ENCODE measurements around the gene HELB. TPM values are rescaled to one million over a fixed set of nuclear protein-coding genes. Genes with fewer than 3 reads are reported as not detected.
A peak's percentile ranks its signal among the peaks of the same experiment; 100 is the strongest.
"Not testable (repeated sequence)": the region's sequence is repeated elsewhere in the genome, so short reads cannot be mapped to it uniquely, and the experiment has no call there.

Gene HELB
- total RNA-seq, 1 experiment from 2014 or later = 8.1 TPM

- DNase-seq (ENCODE audit: extremely low read depth, low read depth) = no peak
These were observed 4.4 kb upstream of the HELB start for GRCh38 chr12:66297923-66298322.

- DNase-seq (ENCODE audit: extremely low read depth, low read depth) = no peak
These were observed 505 bp downstream of the HELB start for GRCh38 chr12:66302827-66303169.

- DNase-seq (ENCODE audit: extremely low read depth, low read depth) = not testable (repeated sequence)
These were observed 1.1 kb downstream of the HELB start for GRCh38 chr12:66303316-66303804.

GRCh38 chr12:66304296-66304900 is 2.1 kb downstream of the HELB start:
- no peak for DNase-seq (ENCODE audit: extremely low read depth, low read depth)

GRCh38 chr12:66309606-66310005 is 7.3 kb downstream of the HELB start:
- DNase-seq (ENCODE audit: extremely low read depth, low read depth) = no peak

DNA sequence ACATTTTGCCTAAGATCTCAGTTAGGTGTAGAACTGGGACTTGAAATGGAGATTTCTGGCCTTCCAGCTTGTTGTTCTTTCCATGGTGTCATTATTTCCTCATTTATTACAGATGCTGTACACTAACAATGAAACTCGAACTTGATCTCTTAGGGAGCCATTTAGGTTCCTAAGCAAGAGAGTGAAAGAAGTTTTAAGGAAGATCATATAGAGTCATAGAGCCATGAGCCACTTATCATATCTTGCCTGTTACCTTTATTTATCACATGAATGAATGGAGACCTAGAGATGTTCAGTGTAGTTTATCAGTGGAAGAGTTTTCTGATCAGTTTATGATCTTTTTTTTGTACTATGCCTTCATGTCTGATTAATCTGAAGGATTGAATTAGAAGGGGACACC is 9.9 kb downstream of the HELB start:
- DNase-seq (ENCODE audit: extremely low read depth, low read depth) = no peak

- no peak for DNase-seq (ENCODE audit: extremely low read depth, low read depth)
These were observed 12.0 kb downstream of the HELB start for GRCh38 chr12:66314278-66314677.

DNA sequence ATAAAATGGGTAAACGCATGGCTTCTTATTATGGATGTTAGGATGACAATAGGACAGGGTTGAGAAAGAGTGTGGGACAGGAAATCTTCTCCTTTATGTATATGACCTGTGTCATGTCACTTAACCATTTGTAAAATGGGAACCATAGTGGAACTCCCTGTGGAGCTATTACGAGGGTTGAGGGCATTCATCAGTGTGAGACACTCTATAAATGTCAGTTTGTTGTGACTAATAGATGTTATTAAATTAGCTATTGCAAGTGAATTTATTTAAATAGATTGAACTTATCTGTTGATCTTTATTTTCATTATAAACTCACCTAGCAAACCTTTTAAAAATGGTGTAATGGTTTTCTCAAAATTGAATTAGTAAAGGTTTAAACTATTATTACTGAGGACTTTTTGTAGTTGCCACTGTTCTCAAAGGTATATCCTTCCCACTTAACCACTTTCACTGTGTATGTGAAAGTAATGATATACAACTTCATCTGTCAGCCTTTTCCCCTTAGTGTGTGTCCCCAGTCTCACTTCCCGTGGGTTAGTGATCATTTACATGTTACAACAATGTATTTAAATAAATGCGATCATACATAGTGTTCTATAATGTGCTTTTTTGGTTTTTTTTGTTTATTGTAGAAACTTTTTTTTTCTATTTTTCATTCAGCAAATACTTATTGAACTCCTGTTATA is 17.1 kb downstream of the HELB start:
- DNase-seq (ENCODE audit: extremely low read depth, low read depth) = no peak

GRCh38 chr12:66320996-66321395 is 18.7 kb downstream of the HELB start:
- no peak for DNase-seq (ENCODE audit: extremely low read depth, low read depth)

- no peak for DNase-seq (ENCODE audit: extremely low read depth, low read depth)
These were observed 19.1 kb downstream of the HELB start for GRCh38 chr12:66321435-66321834.

DNA sequence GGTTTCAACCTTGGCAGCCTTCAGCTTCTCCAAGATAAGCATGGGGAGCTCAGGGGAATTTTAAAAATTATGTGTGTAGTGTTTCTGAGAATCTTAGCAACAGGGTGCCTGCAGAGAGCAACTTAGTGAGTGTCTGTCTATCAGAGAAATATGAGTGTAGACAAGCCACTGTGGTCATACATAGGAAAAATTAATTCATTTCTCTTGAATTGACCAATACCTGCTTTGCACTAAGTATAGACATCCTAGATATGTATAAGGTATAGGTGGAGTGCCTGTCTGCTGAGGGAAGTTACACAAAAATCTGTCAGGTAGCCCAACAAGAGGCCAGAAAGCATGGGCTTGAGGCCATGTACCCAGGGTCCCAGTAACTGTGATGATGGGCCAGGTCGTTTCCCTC is 20.7 kb downstream of the HELB start:
- no peak for DNase-seq (ENCODE audit: extremely low read depth, low read depth)

DNA sequence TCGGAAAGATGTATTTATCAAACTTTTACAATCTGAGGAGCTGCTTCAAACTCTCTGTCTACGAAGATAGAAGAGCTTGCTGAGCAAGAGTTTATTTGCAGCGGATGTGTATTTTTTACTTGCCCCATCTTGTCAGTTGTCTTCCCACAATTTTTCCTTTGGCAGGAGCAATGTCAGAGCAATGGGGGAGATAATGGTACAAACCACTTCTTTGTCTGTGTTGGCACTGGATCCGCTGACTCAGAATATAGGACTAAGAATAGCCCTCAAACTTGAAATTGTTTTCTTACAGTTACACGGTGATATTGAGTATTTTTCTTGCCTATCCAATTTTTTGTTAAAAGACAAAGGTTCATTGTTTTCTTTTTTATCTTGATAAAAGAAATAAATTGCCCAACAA is 27.6 kb downstream of the HELB start:
- no peak for DNase-seq (ENCODE audit: extremely low read depth, low read depth)

GRCh38 chr12:66331016-66331415 is 28.7 kb downstream of the HELB start:
- no peak for DNase-seq (ENCODE audit: extremely low read depth, low read depth)

GRCh38 chr12:66331814-66332213 is 29.5 kb downstream of the HELB start:
- DNase-seq (ENCODE audit: extremely low read depth, low read depth) = no peak

DNA sequence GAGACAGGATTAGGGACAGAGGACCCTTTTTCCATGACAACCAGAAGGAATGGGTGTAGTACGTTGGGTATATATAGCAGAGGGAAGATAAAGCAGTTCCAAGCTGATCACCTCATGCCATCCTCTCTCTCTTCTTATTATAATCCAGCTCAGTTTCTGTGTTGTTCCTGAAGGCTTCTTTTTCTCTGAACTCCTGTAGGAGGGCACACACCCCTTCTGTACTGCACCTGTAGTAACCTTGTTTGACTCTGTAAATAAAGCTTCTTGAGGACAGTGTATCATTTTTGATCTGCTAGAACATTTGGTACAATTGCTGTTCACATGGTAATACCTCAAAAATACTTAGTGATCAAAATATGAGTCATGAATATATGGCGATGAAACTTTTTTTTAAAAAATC is 33.5 kb downstream of the HELB start:
- DNase-seq (ENCODE audit: extremely low read depth, low read depth) = no peak

DNA sequence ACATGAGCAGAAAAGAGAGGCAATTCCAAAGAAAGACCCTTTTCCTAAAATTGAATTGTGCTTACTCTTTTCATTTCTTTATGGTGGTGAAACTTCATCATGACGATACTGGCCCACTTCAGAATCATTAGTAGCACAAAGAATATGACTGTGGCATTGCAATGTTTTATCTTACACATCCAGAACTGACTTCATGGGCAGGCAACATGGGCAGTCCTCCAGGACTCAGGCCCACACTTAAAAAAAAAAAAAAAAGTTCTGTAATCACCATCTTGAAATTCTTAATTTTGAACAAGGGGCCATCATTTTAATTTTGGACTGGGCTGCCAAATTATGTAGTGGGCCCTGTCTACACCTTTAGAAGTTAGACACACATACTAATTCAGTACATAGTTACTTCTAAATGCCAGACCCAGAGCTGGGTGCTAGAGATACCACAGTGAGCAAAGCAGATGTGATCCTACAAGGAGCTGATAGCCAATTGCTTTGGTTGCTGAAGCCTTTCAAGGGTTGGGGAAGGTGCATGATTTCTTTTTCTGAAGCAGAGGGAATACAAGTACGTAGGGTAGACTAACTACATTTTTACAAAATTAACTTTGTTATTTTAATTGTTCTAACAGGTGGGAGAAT is 35.2 kb downstream of the HELB start:
- no peak for DNase-seq (ENCODE audit: extremely low read depth, low read depth)

DNA sequence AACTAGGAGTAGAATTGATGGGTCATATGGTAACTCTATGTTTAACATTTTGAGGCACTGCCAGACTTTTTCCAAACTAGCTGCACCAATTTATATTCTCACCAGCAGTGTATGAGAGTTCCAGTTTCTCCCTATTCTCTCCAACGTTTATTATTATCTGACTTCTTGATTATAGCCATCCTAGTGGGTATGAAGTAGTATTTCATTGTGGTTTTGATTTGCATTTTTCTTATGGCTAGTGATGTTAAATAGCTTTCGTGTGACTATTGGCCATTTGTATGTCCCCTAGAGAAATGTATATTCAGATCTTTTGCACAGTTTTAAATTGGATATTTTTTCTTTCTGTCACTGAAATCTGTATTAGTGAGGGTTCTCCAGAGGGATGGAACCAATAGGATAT is 37.8 kb downstream of the HELB start:
- DNase-seq (ENCODE audit: extremely low read depth, low read depth) = no peak

- DNase-seq (ENCODE audit: extremely low read depth, low read depth) = no peak
These were observed 38.8 kb downstream of the HELB start for GRCh38 chr12:66341126-66341525.

- no peak for DNase-seq (ENCODE audit: extremely low read depth, low read depth)
These were observed 42.9 kb downstream of the HELB start for GRCh38 chr12:66345212-66345611.

GRCh38 chr12:66345956-66346355 is 43.7 kb downstream of the HELB start:
- no peak for DNase-seq (ENCODE audit: extremely low read depth, low read depth)

GRCh38 chr12:66351301-66351700 is 49.0 kb downstream of the HELB start:
- no peak for DNase-seq (ENCODE audit: extremely low read depth, low read depth)

GRCh38 chr12:66352197-66352596 is 49.9 kb downstream of the HELB start:
- DNase-seq (ENCODE audit: extremely low read depth, low read depth) = peak; percentile 12

Measured in NCI-H460 (cell line).